GM13977 (cell line): ENCODE results near the gene GATA3.

ENCODE experiments used
- DNase-seq: peaks from one replicate; pipeline ENCODE4 v3.0.0; 2012; ENCODE audit warnings: low spot score
- in situ Hi-C: fragments of 300-500 bp; cut with MboI; formaldehyde crosslinking; loops from one replicate; pipeline ENCODE4 v1.12.0; 2022; ENCODE audit warnings: low sequenced_read_pairs, low pct_unique_long_range_greater_than_20kb, mixed read lengths, inconsistent platforms; ENCODE audit not compliant: unreplicated experiment
- TF ChIP-seq, protein P1 (sequence below): IDR thresholded peaks from 2 replicates; pipeline ENCODE4 v1.5.1; 2012; ENCODE audit warnings: mild to moderate bottlenecking, control low read depth; ENCODE audit not compliant: insufficient read depth; ENCODE audit errors: extremely low read depth, missing control alignments

Gene GATA3

GRCh38 chr10:8034466-8035005, 20.0 kb upstream of the GATA3 start:
- TF ChIP-seq, protein P1, sequence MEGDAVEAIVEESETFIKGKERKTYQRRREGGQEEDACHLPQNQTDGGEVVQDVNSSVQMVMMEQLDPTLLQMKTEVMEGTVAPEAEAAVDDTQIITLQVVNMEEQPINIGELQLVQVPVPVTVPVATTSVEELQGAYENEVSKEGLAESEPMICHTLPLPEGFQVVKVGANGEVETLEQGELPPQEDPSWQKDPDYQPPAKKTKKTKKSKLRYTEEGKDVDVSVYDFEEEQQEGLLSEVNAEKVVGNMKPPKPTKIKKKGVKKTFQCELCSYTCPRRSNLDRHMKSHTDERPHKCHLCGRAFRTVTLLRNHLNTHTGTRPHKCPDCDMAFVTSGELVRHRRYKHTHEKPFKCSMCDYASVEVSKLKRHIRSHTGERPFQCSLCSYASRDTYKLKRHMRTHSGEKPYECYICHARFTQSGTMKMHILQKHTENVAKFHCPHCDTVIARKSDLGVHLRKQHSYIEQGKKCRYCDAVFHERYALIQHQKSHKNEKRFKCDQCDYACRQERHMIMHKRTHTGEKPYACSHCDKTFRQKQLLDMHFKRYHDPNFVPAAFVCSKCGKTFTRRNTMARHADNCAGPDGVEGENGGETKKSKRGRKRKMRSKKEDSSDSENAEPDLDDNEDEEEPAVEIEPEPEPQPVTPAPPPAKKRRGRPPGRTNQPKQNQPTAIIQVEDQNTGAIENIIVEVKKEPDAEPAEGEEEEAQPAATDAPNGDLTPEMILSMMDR, result no peak
- DNase-seq, result no peak
- in situ Hi-C loops, result loop anchor here (25.0 kb wide), 2 partner anchors 428 to 1178 kb away; no protein-coding TSS in a partner anchor

GRCh38 chr10:8035006-8035640, 19.4 kb upstream of the GATA3 start:
- no peak for DNase-seq
- TF ChIP-seq, protein P1, result no peak
- in situ Hi-C loops, result loop anchor here (25.0 kb wide), 2 partner anchors 427 to 1177 kb away; no protein-coding TSS in a partner anchor

DNA sequence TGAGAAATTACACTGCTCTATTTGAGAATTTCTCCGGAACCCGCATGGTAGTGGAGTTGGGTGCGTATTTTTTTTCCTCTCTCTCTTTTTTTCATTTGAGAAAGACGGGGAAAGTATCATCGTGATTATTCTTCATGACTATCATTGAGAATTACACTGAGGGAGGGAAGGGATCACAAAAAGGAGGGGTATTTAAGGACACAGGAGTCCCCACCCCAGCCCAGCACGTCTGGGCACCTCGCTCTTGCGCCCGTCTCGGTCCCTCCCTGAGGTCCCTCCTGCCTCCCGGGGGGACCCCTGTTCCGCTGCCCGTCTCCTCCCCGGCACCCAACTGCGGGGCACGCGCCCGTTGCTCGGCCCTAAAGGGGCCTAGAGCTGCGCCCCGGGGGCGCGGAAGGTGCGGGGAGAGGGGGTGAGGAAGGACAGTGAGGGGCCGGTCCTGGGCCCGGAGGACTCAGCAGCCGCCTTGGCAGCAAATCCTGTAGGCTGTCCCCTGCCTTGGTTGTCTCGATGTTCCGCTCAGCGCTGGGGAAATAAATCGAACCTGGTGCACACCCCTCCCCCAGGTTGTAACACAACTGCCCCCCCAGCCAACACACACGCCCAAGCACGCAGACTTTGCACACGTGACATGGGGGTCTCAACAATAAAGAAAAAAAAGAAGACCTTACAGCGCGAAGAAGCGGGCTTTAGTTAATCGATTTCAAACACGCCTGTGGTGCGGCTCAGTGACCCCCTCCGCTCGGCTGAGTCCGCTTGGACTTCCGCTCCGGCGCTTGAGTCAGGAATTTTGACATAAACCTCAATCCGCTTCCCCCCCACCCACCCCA, 18.6 kb upstream of the GATA3 start:
- no peak for DNase-seq
- in situ Hi-C loops, result loop anchor here (25.0 kb wide), 2 partner anchors 426 to 1176 kb away; no protein-coding TSS in a partner anchor
- TF ChIP-seq, protein P1, result no peak

DNA sequence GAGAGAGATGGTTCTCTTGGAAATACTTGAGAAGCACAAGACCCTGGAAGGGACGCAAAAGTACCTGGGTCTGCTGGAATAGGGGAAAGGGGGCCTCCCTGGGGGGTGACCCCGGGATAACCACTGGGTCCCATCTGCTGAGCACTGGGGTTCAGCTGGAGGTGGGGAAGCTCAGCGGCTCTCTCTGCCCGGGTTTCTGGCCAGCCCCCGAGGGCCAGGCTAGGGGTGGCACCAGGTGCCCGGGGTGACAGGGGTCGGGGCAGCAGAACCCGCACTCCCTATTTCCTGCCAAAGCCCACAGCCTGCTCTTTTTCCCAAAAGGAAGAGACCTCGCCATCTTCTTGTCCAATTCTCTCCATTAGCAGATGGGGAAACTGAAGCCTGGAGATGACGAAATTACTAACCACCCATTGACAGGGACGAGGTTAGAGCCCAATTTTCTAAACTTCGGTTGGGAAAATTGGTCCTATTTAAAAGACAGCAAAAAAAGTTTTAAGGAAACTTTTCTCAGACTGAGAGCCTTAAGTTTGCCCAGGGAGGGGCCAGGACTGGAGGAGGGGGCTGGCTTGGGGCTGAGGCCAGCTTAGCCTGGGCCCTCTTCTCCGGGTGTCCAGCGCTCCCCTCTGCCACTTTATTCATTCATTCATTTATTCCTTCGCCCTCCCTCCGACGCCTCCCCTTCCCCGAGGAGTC, 17.8 kb upstream of the GATA3 start:
- no peak for DNase-seq
- in situ Hi-C loops, result loop anchor here (25.0 kb wide), 2 partner anchors 426 to 1176 kb away; no protein-coding TSS in a partner anchor
- TF ChIP-seq, protein P1, result no peak

- in situ Hi-C loops, result loop anchor here (25.0 kb wide), 2 partner anchors 425 to 1175 kb away; no protein-coding TSS in a partner anchor
- TF ChIP-seq, protein P1, result no peak
- no peak for DNase-seq
These were observed 17.2 kb upstream of the GATA3 start for GRCh38 chr10:8037199-8037801.
